Caco-2 (cell line): ENCODE data around the gene CPA4. TPM values are rescaled to one million over a fixed set of nuclear protein-coding genes. Genes with fewer than 3 reads are reported as not detected.
A peak's percentile ranks its signal among the peaks of the same experiment; 100 is the strongest.

Source experiments
- BruUV-seq: library from RNA; stranded (reverse); fragments of 400-500 nt; replicated peaks from 2 replicates; lab custom pipeline; 2021; lab: Mats Ljungman, UMichigan
- CTCF ChIA-PET: fragments of 300-600 bp; sonication (Branson Sonifier 250); formaldehyde crosslinking; loops from one replicate; lab custom pipeline; 2022; ENCODE audit warnings: antibody characterized with exemption; lab: Charles Lee
- POLR2A ChIA-PET: fragments of 300-600 bp; sonication (Branson Sonifier 250); formaldehyde crosslinking; loops from one replicate; lab custom pipeline; 2022; ENCODE audit warnings: antibody characterized with exemption; lab: Charles Lee
- DNase-seq, 2 experiments: peaks; one replicate each; pipeline versions ENCODE4 v3.0.0 to v3.0.0-alpha.2; 2020 to 2022
- H3K27me3 ChIP-seq: replicated peaks from 2 replicates; pipeline ENCODE4 v1.6.0; 2011; ENCODE audit warnings: low read length; ENCODE audit not compliant: control insufficient read depth, insufficient read depth
- H3K36me3 ChIP-seq: 2 replicates; pipeline ENCODE4 v1.5.1; 2011; ENCODE audit warnings: low read length; ENCODE audit not compliant: control insufficient read depth, insufficient read depth
- H3K4me1 ChIP-seq: fragments of 250-450 bp; sonication (Bioruptor Pico); 2 replicates; pipeline ENCODE4 v1.5.1; 2020; ENCODE audit warnings: mild to moderate bottlenecking
- H3K4me3 ChIP-seq: 2 replicates; pipeline ENCODE4 v1.5.1; 2011; ENCODE audit warnings: low read depth, mild to moderate bottlenecking, control low read depth, low read length
- H3K9me3 ChIP-seq: fragments of 250-450 bp; sonication (Bioruptor Pico); 2 replicates; pipeline ENCODE4 v1.5.1; 2020; ENCODE audit warnings: mild to moderate bottlenecking, moderate library complexity
- H3K27ac Mint-ChIP-seq: one replicate; pipeline ENCODE4 v1.8.0; 2022; ENCODE audit warnings: mixed read lengths; ENCODE audit not compliant: unreplicated experiment
- H3K27me3 Mint-ChIP-seq: one replicate; pipeline ENCODE4 v1.8.0; 2022; ENCODE audit warnings: mixed read lengths; ENCODE audit not compliant: insufficient read depth, unreplicated experiment
- H3K36me3 Mint-ChIP-seq: one replicate; pipeline ENCODE4 v1.8.0; 2022; ENCODE audit warnings: mild to moderate bottlenecking, mixed read lengths; ENCODE audit not compliant: insufficient read depth, unreplicated experiment
- H3K4me1 Mint-ChIP-seq: one replicate; pipeline ENCODE4 v1.8.0; 2022; ENCODE audit warnings: low read depth, mixed read lengths; ENCODE audit not compliant: unreplicated experiment
- H3K4me3 Mint-ChIP-seq: one replicate; pipeline ENCODE4 v1.8.0; 2022; ENCODE audit warnings: mild to moderate bottlenecking, moderate library complexity, mixed read lengths; ENCODE audit not compliant: unreplicated experiment
- H3K9me3 Mint-ChIP-seq: one replicate; pipeline ENCODE4 v1.8.0; 2022; ENCODE audit warnings: mixed read lengths; ENCODE audit not compliant: unreplicated experiment
- intact Hi-C: fragments of 100-400 bp; cut with micrococcal nuclease; formaldehyde crosslinking; loops from one replicate; pipeline ENCODE4 v1.10.0; 2022; ENCODE audit not compliant: unreplicated experiment
- total RNA-seq: library from RNA; stranded (reverse); gene quantifications from 2 replicates; pipeline ENCODE4 v1.2.3, GENCODE V29; 2022
- TF ChIP-seq, protein P1 (sequence below), 2 experiments: fragments of 200-600 bp in 1 of 2; IDR thresholded peaks; 1 replicate in 1 of 2; 2 replicates in 1 of 2; pipeline versions ENCODE4 v1.5.1 to v1.8.0; 2011 to 2022; ENCODE audit warnings: antibody characterized with exemption in 1 of 2, control low read depth in 1 of 2, inconsistent platforms in 1 of 2, low read depth in 1 of 2, low read length in 1 of 2, mild to moderate bottlenecking in 1 of 2, moderate library complexity in 1 of 2; ENCODE audit not compliant: insufficient read depth in 1 of 2, severe bottlenecking in 1 of 2, unreplicated experiment in 1 of 2

CPA4 gene
- total RNA-seq, 1 experiment from 2014 or later: 0.59 TPM

- TF ChIP-seq, protein P1, sequence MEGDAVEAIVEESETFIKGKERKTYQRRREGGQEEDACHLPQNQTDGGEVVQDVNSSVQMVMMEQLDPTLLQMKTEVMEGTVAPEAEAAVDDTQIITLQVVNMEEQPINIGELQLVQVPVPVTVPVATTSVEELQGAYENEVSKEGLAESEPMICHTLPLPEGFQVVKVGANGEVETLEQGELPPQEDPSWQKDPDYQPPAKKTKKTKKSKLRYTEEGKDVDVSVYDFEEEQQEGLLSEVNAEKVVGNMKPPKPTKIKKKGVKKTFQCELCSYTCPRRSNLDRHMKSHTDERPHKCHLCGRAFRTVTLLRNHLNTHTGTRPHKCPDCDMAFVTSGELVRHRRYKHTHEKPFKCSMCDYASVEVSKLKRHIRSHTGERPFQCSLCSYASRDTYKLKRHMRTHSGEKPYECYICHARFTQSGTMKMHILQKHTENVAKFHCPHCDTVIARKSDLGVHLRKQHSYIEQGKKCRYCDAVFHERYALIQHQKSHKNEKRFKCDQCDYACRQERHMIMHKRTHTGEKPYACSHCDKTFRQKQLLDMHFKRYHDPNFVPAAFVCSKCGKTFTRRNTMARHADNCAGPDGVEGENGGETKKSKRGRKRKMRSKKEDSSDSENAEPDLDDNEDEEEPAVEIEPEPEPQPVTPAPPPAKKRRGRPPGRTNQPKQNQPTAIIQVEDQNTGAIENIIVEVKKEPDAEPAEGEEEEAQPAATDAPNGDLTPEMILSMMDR (IDR thresholded peaks at IDR 0.05; ENCODE audit: insufficient read depth in 1 of 2, low read depth in 1 of 2, low read length in 1 of 2, severe bottlenecking in 1 of 2, unreplicated experiment in 1 of 2): no peak
- Histone ChIP-seq H3K27me3 (no peaks in the 10 kb centered on the region), H3K4me1 (peaks cover 32% of the 10 kb centered on the region), H3K36me3 (0 out of 2 replicates have a peak, but pooled peaks cover 2% of the 10 kb centered on the region), H3K4me3 (no peak overlapping the region), H3K9me3 (no peaks in the 10 kb centered on the region)
- ChIA-PET CTCF (no interaction called here), POLR2A (no interaction called here)
- Mint-ChIP-seq H3K36me3 (peaks cover 6% of the 10 kb centered on the region), H3K4me1 (peaks cover 16% of the 10 kb centered on the region), H3K4me3 (no peak overlapping the region), H3K27me3 (no peaks in the 10 kb centered on the region), H3K27ac (peak overlapping the region; percentile 80), H3K9me3 (peaks cover 1% of the 10 kb centered on the region)
- no TSS peak for BruUV-seq
- intact Hi-C loops: no loop called here
- DNase-seq: no peak
Measured at GRCh38 chr7:130366564-130366963, 73.6 kb downstream of the CPA4 start.

GRCh38 chr7:130367088-130367755 lies 74.3 kb downstream of the CPA4 start:
- Histone ChIP-seq H3K9me3 (no peaks in the 10 kb centered on the region), H3K36me3 (0 out of 2 replicates have a peak, but pooled peaks cover 2% of the 10 kb centered on the region), H3K4me1 (peaks cover 38% of the 10 kb centered on the region), H3K4me3 (no peak overlapping the region), H3K27me3 (no peaks in the 10 kb centered on the region)
- H3K27me3 Mint-ChIP-seq: no peaks in the 10 kb centered on the region
- TF ChIP-seq, protein P1 (IDR thresholded peaks at IDR 0.05; ENCODE audit: insufficient read depth in 1 of 2, low read depth in 1 of 2, low read length in 1 of 2, severe bottlenecking in 1 of 2, unreplicated experiment in 1 of 2): no peak
- ChIA-PET CTCF (no interaction called here), POLR2A (no interaction called here)
- H3K4me3 Mint-ChIP-seq: no peak overlapping the region
- H3K9me3 Mint-ChIP-seq: peaks cover 8% of the 10 kb centered on the region
- H3K4me1 Mint-ChIP-seq: peaks cover 22% of the 10 kb centered on the region
- peak overlapping the region; percentile 80 for H3K27ac Mint-ChIP-seq
- BruUV-seq: no TSS peak
- DNase-seq: no peak
- peaks cover 6% of the 10 kb centered on the region for H3K36me3 Mint-ChIP-seq
- intact Hi-C loops: no loop called here

GRCh38 chr7:130367836-130368746 lies 75.1 kb downstream of the CPA4 start:
- peaks cover 31% of the 10 kb centered on the region for H3K4me1 Mint-ChIP-seq
- DNase-seq: no peak
- peaks cover 6% of the 10 kb centered on the region for H3K36me3 Mint-ChIP-seq
- TF ChIP-seq, protein P1 (IDR thresholded peaks at IDR 0.05; ENCODE audit: insufficient read depth in 1 of 2, low read depth in 1 of 2, low read length in 1 of 2, severe bottlenecking in 1 of 2, unreplicated experiment in 1 of 2): no peak
- ChIA-PET CTCF (no interaction called here), POLR2A (no interaction called here)
- peak overlapping the region; percentile 80 for H3K27ac Mint-ChIP-seq
- Histone ChIP-seq H3K4me1 (peaks cover 47% of the 10 kb centered on the region), H3K4me3 (no peak overlapping the region), H3K36me3 (0 out of 2 replicates have a peak, but pooled peaks cover 2% of the 10 kb centered on the region), H3K27me3 (no peaks in the 10 kb centered on the region), H3K9me3 (no peaks in the 10 kb centered on the region)
- H3K27me3 Mint-ChIP-seq: no peaks in the 10 kb centered on the region
- H3K9me3 Mint-ChIP-seq: peaks cover 10% of the 10 kb centered on the region
- no TSS peak for BruUV-seq
- intact Hi-C loops: no loop called here
- no peak overlapping the region for H3K4me3 Mint-ChIP-seq
